Measurements from ENCODE around the gene CRP.

DNA sequence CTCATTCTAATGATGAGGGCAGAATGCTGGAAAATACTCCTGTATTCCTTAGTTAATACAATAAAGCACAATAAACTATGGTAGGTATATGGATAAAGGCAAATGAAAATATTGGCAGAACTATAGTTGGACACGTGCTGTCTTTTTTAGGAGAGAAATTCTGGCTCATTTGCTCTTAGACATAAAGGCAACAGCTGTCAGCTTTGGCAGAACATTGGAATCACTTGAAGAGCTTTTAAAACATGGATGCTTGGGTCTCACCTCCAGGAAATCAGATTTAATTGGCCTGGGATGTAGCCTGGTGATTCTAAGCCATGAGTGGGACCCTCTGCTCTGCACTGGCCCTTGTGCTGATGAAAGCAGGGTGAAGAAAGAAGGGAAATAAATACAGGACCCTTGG lies 9.9 kb downstream of the CRP start:
- TF ChIP-seq EZH2phosphoT487 (IDR thresholded peaks at IDR 0.05; ENCODE audit: borderline replicate concordance): no peak
- TF ChIP-seq, protein P1, sequence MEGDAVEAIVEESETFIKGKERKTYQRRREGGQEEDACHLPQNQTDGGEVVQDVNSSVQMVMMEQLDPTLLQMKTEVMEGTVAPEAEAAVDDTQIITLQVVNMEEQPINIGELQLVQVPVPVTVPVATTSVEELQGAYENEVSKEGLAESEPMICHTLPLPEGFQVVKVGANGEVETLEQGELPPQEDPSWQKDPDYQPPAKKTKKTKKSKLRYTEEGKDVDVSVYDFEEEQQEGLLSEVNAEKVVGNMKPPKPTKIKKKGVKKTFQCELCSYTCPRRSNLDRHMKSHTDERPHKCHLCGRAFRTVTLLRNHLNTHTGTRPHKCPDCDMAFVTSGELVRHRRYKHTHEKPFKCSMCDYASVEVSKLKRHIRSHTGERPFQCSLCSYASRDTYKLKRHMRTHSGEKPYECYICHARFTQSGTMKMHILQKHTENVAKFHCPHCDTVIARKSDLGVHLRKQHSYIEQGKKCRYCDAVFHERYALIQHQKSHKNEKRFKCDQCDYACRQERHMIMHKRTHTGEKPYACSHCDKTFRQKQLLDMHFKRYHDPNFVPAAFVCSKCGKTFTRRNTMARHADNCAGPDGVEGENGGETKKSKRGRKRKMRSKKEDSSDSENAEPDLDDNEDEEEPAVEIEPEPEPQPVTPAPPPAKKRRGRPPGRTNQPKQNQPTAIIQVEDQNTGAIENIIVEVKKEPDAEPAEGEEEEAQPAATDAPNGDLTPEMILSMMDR (conservative IDR thresholded peaks at IDR 0.05; ENCODE audit: low read length): no peak

All from Loucy (cell line).